ENCODE data around the gene SLC29A4.
"Not testable (repeated sequence)": the region's sequence is repeated elsewhere in the genome, so short reads cannot be mapped to it uniquely, and the experiment has no call there.

SLC29A4 gene

DNA sequence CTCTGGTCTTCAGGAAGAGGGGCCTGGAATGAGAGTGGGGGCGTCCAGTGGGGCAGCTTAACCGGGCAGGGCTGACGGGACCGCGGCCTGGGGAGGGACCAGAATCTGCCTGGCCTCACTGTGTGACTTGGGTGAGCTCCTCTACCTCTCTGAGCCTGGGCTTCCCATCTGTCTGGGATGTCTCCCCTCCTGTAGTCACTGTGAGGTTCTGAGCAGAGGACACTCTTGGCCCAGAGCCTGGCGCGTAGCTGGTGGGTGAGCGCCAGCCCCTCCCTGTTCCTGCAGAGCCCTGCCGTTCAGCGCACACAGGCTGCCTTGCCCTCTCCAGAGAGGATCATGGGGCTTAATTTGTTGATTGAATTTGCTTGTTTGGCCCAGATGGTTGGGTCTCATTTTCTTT, 7.2 kb upstream of the SLC29A4 start:
- DNase-seq = not testable (repeated sequence)

DNA sequence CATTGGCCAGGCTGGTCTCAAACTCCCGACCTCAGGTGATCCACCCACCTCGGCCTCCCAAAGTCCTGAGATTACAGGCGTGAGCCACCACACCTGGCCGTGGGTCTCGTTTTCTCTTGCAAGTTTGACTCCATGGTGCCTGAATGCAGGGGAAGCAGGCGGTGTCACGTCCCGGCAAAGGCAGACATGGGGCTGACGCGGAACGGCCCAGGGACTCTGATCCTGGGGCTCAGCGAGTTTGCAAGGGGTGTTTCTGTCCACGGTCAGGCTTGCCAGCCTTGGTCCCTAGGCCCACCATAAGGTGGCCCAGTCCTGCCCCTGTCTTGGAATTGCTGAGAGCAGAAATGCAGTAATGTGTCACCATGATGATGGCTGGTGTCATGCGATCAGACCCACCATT, 6.6 kb upstream of the SLC29A4 start:
- not testable (repeated sequence) for DNase-seq

DNA sequence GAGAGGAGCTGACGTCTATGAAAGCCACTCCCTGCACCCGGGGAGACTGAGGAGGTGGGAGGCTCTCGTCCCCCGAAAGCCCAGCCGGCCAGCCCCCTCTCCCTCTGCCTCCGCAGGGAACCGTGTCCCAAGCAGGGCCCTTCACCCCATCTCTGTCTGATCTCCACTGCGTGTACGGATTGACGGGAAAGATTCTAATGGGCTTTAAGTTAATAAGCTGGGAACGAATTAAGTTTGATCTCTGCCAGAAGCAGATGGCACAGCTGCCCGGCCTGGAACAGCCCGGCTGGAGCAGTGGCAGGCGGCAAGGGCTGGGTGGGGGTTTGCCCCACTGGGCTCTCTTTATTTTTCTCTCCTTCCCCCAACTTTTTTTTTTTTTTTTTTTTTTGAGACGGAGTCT, 6.1 kb upstream of the SLC29A4 start:
- no peak for DNase-seq

DNA sequence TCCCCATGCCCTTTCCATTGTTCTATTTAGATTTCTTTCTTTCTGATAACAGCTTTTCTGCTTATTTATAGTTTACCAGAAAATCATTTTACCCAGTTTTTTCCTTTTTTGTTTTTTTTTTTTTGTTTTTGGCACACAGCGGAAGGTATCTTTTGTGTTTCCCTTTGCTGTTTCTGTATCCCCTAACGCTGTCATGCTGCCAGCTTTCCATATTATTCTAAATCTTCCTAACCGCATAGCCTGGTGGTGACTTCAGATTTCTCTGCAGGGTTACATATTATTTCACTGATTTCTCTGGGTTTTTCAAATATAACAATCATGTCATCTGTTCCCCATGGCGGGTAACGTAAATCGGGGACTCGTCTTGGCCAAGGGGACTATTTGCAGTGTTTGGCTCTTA, 4.0 kb upstream of the SLC29A4 start:
- no peak for DNase-seq

DNA sequence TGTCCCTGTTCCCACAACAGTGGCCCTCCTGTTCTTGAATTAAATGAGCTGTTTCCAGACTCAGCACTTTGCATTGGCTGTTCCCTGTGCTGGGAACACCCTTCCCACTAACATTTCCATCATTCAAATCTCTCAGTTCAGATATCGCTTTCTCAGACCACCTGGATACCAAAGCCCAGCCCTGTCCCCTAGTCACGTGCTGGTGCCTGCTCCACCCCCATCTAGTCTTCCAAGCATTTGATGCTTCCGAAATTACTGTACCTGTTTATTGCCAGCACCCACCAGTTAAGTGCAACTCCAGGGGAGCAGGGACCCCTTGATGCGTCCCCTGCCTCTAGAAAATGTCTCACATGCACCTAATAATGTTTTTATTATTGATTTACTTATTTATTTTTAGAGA, 3.0 kb upstream of the SLC29A4 start:
- no peak for DNase-seq

DNA sequence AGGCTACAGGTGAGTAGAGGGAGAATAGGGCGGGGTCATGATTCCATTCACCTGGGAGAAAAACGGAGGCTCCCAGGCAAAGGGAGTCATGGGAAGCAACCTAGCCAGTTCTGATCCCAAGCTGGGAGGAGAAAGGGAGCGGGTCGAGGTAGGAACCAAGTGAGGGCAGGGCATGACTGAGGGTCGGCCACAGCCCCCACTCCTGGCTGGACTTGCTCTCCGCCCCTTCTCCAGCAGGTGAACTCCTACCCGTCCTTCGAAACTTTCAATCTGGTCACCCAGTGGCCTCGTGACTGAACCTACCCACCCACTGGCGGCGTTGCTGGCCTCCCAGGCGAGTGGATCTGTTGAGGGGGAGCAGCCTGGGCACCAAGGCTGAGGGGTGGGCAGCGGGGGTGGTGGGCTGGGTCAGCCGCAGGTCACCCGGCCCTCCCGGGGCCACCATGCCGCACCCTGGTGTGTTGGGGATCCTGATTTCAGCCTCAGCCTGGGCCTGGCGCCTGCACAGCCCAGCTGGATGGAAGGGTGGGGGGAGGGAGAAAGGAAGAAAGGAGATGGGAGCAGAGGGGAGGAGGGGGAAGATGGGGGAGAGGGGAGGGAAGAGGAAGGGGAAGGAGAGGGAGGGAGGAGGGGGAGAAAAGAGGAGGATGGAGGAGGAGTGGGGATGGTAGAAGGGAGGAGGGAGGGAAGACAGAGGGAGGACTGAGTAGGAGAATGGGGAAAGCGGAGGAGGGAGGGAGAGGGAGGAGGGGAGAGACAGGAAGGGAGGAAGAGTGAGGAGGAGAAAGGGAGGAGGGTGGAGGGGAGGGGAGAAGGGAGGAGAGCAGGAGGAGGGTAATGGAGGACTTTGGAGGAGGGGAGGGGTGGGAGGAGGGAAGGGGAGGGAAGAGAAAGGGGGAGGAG, 894 bp upstream of the SLC29A4 start:
- not testable (repeated sequence) for DNase-seq

DNA sequence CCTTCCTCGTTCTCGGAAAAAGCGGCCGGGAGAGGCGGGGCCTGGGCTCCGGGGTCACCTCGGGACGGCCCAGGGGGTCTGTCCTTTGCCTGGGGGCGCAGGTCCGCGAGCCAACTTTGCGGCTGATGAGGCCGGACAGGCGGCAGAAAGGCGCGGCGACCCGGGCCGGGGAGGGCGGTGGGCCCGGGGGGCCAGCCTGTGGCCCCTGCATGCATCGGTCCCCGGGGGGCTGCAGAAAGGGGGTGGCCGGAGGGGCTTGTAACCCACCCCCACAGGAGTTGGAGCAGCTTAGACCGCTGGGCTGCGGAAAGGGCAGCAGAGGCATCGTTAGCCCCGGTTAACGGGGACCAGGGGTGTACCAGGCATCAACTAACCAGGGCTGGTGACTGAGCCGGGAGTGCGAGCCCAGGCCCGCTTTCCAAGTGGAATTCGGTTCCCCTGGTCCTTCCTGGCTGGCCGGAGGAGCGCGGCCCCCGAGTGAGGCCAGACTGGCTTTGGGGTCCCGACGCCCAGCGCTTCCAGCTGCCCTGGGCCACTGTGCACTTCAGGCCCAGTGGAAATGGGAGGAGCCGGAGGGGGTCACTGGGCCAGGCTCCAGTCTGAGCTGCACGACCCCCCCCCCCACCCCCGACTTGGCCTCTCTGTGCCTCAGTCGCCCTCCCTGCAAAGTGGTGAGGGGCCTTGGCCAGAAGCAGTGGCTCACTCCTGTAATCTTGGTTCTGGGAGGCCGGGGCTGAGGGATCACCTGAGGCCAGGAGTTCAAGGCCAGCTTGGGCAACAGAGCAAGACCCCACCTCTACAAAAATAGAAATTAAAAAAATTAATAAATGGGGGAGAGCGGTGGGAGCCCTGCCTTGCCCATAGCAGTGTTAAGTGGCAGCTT, 919 bp downstream of the SLC29A4 start:
- no peak for DNase-seq

DNA sequence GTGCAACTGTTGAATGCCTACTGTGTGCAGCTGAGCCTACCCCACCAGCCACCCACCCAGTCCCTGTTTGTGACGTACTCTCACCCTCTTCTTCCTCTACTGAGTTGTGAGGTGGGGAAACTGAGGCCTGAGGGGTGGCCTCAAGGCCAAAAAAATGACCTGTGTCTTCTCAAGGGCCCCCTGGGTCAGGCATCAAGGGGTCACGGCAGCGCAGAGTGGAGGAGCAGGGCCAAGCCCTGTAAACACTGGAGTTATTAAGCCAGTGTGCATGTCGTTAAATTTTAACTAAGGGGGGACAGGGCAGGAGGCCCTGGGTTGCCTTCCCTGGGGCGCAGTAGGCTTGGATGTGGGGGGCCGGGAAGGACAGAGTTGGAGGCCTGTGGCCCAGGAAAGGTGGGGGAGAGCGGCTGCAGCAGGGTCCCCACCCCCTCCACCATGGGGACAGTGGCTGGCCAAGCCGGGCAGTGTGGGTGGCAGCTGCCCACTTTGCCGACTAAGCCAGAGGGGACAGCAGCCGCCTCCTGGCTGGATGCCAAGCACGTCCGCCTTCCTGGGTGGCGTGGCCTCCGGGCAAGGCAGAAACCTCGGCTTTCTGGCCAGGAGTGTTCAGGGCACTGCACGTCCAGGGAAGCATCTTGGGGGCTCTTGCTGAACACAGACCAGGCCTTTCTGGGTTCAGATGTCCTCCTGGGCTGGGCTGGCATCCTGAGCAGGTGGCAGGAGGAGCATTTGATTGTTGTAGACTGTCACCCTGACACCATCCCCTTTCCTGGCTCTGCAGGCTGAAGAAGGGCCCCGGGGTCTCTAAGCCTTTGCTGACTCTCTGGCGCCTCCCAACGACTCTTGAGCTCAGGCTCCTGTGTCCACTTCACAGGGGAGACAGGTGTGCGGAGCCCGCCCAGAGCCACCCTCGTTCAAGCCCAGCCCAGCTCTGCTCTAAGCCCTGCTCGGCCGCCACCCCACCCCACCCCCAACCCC, 1.9 kb downstream of the SLC29A4 start:
- DNase-seq = no peak

DNA sequence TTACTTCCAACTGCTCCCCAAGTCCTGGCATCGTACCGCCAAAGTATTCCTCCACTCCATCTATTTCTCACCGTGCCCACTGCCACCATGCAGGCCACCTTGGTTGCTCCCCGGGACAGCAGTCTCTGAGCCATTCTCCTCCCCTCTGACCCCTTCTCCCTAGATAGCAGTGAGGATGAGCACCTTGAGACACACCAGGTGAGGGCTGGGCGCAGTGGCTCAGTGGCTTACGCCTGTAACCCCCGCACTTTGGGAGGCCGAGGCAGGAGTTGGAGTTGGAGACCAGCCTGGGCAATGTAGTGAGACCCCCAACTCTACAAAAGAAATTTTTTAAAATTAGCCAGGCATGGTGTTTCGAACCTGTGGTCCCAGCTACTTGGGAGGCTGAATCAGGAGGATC, 4.2 kb downstream of the SLC29A4 start:
- no peak for DNase-seq

DNA sequence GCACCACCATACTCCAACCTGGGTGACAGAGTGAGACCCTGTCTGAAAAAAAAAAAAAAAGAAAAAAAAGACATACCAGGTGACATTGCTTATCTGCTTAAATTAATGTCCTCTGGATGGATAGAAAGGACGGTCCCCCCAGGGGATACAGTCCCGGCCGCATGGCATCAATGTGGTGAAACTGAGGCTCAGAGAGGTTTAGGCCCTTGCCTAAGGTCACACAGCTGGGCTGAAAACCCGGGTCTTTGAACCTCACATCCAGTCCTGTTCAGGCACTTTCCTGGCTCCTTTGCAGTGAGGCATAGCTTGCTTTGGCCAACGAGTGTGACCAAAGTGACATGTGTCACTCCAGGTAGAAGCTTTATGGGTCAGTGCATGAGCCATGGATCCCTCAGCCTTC, 4.6 kb downstream of the SLC29A4 start:
- DNase-seq = not testable (repeated sequence)

DNA sequence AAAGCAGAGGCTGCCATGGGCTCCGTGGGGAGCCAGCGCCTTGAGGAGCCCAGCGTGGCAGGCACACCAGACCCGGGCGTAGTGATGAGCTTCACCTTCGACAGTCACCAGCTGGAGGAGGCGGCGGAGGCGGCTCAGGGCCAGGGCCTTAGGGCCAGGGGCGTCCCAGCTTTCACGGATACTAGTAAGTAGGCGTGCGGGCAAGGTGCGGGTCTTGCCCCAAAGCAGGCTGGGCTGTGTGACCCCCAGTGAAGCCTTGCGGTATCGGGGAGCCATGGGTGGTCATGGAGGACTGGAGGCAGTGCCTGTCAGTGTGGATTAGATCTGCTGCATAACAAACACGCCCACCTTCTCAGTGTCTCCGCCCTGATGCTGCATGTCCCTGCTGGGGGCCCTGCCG, 5.1 kb downstream of the SLC29A4 start:
- DNase-seq = no peak

DNA sequence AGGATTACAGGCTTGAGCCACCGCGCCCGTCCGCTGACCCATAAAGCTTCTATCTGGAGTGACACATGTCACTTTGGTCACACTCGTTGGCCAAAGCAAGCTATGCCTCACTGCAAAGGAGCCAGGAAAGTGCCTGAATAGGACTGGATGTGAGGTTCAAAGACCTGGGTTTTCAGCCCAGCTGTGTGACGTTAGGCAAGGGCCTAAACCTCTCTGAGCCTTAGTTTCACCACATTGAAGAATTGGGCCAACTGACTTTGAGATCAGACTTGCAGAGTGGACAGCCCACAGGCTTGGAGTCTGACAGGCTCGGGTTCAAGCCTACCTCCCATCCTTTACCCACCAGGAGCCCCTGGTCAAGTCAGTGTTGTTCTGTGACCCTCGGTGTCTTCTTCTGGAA, 5.8 kb downstream of the SLC29A4 start:
- DNase-seq = not testable (repeated sequence)

DNA sequence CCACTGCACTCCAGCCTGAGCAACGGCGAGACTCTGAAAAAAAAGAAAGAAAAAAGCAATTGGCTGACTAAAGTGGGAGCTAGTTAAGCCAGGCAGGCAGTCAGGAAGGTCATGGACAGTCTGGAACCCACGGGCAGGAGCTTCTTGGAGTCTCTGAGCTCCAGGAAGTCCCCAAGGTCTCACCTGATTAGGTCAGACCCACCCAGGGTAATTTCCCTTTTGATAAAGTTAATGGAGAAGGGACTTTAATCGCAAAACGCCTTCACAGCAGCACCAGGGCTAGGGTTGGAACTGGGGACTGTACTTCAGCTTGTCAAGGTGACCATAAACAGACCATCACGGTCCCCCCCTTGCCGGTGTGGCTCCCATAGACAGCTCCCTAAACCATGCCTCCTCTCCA, 6.6 kb downstream of the SLC29A4 start:
- DNase-seq = no peak

DNA sequence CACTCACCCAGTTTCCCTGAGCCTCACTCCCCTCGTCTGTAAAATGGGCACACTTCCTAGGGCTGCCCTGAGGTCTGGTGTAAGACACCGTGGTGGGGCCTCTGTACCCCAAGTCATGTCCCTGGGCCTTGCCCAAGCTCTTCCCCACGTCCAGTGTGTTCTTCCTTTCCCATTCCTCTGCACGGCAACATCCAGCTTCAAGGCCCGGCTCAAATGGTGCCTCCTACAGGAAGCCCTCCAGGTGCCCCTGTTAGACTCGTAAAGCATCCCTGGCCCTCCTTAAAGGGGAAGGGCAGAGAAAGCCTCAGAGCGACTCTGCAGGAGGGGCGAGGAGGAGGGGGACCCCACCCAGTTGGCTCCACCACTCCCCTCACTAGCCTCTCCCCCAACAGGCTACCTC, 8.6 kb downstream of the SLC29A4 start:
- no peak for DNase-seq

DNA sequence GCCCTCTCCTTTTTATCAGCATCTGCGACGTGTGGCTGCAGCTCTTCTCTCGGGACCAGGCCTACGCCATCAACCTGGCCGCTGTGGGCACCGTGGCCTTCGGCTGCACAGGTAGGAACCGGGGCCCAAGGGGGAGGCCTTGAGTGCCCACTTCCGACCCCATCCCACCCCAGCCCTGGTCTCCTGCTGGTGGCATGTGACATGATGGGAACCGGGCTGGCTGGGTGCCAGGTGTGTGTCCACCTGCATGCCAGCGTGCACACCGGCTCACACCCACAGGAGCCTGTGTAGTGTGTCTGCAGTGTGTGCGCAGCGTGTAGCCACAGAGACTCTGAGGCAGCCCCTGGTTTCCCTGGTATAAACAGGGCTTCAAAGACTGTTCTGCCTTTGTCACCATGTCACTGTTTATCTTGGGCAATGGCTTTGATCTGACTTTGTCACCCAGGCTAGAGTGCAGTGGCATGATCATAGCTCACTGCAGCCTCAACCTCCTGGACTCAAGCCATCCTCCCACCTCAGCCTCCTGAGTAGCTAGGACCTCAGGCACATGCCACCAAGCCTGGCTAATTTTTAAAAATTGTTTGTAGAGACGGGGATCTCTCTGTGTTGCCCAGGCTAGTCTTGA, 9.1 kb downstream of the SLC29A4 start:
- DNase-seq = not testable (repeated sequence)

DNA sequence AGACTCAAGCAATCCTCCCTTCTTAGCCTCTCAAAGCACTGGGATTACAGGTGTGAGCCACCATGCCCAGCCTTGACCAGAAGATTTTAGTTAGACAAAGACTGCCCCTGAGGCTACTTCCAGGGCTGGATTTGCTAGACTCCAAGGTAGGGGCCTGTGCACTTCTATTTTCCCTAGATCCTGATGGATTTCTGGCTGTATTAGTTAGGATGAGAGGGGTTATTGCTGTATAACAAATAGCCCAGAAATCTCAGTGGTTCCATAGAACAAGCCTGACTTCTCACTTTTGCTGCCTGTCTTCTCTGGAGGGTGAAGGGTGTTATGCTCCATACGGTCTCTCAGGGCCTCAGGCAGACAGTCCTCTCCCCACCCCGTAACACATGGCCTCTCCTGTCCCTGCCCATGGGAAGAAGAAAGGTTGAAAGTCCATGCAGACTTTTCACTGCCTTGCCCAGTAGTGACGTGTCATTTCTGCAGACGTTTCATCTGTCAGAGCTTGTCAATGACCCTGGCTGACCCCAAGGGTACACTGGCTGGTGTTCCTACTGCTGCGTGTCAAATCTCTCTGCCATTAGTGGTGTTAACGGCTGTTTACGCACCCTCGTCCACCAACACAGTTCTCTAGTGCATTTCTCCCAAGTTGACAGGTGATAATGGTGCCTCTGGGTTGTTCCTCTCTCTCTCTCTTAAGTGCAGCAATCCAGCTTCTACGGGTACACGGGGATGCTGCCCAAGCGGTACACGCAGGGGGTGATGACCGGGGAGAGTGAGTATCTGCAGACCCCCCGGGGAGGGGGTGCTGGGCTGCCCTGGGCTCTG, 11.6 kb downstream of the SLC29A4 start:
- no peak for DNase-seq

DNA sequence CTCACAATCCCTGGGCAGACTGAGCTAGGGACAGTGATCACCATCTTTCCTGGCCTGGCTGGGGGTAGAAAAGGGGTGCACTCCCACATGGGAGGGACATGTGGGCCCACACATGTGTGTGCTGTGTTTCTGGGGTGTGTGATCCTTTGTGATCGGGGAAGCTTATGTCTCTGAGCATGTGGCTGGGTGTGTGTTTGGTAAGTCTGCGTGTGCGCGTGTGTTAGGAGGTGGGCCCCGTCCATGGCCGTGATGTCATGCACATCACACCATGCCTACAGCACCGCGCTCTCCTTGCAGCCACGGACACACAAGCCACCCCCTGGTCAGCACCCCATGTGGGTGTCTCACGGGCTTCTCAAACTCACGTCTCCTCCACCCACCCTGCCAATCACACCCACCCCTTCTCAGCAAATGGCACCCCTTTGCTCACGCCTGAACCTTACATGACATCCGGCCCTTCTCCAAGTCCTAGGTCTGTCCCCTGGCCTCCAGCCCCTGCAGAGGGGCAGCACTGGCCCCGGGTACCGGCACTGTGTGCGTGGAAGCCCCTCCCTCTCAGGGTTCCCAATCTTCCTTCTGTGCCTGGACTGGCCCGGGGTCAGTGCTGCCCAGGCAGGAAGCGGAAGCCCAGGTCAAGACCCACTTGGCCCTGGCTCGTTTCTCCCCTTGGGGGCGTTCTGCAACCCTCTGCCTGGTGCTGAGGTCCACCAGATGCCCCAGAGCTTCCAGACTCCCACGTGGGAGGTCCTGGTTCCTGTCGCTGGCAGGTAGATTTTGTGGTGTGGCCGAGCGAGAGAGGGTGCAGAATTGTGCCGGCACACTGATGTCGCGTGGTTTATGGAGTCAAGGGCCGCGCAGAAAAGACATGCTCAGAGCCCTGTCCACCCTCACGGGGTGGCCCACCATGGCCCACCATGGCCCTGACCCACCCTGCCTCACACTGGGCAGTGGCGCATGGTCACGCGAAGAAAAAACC, 12.6 kb downstream of the SLC29A4 start:
- DNase-seq = no peak

DNA sequence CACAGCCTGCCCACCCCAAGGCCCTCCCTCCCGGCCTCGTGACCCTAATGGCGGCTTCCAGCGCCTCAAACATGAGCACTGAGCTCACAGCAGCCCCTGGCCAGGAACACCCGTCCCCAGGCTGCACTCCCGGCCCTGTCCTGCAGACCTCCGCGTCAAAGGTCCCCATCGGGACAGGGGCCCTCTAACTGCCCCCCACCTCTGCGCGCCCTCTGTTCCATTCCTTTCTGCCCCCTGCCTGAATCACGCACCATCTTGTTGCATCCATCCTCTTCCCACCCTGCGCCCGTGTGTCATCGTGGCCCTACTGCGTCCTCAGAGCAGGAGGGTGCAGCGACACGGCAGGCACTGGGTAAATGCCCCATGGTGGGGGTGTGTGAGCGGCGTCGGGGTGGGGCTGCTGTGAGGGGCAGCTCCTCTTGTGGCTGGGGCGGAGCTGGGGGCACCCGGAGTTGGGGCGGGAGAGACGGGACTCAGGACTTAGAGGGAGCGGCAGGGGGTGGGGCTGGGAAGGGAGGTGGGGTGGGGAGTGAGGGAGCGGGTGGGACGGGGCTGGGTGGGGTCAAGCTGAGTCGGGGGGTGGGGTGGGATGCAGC, 13.4 kb downstream of the SLC29A4 start:
- no peak for DNase-seq

DNA sequence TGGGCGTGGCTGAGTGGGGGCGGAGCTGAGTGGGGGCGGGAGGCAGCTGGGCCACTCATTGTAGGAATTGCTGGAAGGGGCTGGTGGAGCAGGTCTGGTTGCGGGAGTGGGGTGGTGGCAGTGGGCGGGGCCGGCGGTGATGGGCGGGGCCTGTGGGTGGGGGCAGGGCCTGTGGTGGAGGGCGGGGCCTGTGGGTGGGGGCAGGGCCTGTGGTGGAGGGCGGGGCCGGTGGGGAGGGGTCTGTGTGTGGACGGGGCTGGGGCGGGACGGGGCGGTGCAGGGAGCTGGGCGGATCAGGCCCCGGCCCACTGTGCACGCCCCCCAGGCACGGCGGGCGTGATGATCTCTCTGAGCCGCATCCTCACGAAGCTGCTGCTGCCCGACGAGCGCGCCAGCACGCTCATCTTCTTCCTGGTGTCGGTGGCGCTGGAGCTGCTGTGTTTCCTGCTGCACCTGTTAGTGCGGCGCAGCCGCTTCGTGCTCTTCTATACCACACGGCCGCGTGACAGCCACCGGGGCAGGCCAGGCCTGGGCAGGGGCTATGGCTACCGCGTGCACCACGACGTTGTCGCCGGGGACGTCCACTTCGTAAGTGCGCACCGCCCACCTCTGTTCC, 14.0 kb downstream of the SLC29A4 start:
- DNase-seq = peak; percentile 55
